A673 (cell line): ENCODE data around the gene PKDREJ.

Experiments used
- EZH2 ChIP-seq: fragments of 200-600 bp; sonication (generic); IDR thresholded peaks from 2 replicates; pipeline ENCODE4 v1.6.1; 2017; ENCODE audit warnings: borderline replicate concordance, low read depth, mild to moderate bottlenecking, mixed read lengths, antibody characterized with exemption, low read length; ENCODE audit not compliant: poor library complexity, severe bottlenecking
- TF ChIP-seq, protein P1 (sequence below): fragments of 300-800, 200-600 bp; sonication (generic); conservative IDR thresholded peaks from 2 replicates; pipeline ENCODE4 v1.5.1; 2017; ENCODE audit warnings: low read depth, mild to moderate bottlenecking, antibody characterized with exemption, low read length, moderate library complexity, mixed read lengths

DNA sequence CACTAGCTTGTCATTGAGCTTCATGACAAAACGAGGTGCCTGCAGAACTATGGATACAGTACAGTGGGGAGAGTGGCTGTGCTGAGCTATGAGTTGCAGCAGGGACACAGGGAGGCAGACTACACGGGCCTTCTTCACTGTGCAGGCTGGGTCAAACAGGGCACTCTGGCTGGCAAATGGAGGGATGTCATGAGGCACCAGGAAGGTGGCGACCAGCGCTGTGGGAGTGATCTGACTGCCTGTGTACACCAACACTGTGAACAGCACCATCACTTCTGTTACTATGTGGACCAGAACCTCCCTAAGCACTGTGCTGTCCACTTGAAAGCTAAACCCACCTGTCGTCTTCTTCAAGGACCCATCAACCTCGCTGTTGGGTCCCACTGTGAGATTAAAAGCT, 3.1 kb downstream of the PKDREJ start:
- TF ChIP-seq, protein P1, sequence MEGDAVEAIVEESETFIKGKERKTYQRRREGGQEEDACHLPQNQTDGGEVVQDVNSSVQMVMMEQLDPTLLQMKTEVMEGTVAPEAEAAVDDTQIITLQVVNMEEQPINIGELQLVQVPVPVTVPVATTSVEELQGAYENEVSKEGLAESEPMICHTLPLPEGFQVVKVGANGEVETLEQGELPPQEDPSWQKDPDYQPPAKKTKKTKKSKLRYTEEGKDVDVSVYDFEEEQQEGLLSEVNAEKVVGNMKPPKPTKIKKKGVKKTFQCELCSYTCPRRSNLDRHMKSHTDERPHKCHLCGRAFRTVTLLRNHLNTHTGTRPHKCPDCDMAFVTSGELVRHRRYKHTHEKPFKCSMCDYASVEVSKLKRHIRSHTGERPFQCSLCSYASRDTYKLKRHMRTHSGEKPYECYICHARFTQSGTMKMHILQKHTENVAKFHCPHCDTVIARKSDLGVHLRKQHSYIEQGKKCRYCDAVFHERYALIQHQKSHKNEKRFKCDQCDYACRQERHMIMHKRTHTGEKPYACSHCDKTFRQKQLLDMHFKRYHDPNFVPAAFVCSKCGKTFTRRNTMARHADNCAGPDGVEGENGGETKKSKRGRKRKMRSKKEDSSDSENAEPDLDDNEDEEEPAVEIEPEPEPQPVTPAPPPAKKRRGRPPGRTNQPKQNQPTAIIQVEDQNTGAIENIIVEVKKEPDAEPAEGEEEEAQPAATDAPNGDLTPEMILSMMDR, result no peak
- TF ChIP-seq EZH2, result no peak
